Measurements from ENCODE around the gene GPR139. TPM values are rescaled to one million over a fixed set of nuclear protein-coding genes. Genes with fewer than 3 reads are reported as not detected.

The GPR139 gene
- polyA plus RNA-seq (ENCODE audit: insufficient read length in 3 of 3): not detected
- long read RNA-seq, donor 1: 0 reads
- long read RNA-seq, donor 2: 0 reads
- long read RNA-seq, donor 3: 0 reads
- long read RNA-seq, donor 4: 0 reads
- long read RNA-seq, donor 5: 0 reads
- long read RNA-seq, donor 6: 0 reads
- long read RNA-seq, donor 7: 0 reads
- long read RNA-seq, donor 8: 0 reads
- long read RNA-seq, donor 9: 0 reads
- long read RNA-seq, donor 10: 0 reads
- long read RNA-seq, donor 11: 0 reads
- long read RNA-seq, donor 12: 0 reads
- long read RNA-seq, donor 13: 0 reads
- long read RNA-seq, donor 14: 0 reads
- long read RNA-seq, donor 15: 0 reads
- long read RNA-seq, donor 16: 0 reads

GRCh38 chr16:20073203-20074098 is at the start of gene GPR139:
Gene GPR139 (minus strand): TSS chr16:20073890. CDS start chr16:20073616, 274 bp downstream.
- DNase-seq: no peak

GRCh38 chr16:20122011-20122410 is 48.3 kb upstream of the GPR139 start:
- no peak for DNase-seq

DNA sequence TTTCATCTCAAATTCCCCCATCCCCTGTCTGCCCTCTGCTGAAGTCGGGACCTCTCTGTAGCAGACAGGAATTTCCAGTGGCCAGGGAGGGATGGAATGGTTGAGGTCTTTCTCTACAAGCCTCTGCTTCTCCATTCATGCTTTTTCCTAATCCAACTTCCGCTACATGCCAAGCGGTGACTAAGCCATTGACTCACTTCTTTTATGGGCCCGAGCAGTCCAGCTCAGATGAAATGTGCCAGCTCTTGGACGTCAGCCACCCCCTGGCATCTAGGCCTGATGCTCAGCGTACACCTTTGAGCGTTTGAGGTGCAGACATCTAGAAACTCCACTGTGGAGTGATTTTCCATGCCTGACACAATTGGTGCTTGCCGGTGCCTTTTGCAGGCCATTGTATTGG is 40.7 kb upstream of the GPR139 start:
- DNase-seq: no peak

DNA sequence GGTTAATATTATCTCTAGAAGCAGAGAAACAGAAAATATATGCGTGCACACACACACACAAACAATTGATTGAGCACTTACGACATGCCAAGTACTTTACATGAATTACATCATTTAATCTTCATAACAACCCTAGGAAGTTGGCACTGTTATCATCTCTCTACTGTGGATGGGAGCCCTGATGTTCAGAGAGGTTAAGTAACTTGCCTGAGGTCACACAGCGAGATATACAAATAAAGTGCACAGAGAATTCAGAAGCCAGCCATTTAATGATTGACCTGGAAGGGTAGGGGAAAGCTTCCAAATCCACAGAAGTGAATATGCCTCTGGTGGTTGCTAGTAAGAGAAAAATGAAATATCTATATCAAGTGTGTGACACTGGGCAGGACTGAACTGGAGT is 37.5 kb upstream of the GPR139 start:
- DNase-seq: no peak

DNA sequence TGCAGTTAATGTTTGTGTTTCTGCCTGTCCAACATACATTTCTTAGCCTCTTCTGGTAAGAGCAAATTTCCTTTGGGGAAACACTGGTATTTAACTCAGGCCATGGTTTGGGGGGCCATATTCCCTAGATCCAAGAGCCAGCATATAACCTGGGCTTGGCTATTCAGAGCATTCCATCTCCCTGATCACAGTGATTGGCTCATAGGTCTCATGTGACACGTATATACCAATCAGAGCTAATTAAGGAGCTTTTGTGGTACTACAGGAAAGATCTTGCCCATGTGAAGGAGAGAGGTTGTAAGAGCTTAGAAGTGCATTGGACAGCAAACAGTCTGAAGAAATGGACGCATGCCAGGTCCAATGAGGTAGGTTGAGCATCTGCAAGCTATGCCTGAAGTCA is 33.4 kb upstream of the GPR139 start:
- no peak for DNase-seq

DNA sequence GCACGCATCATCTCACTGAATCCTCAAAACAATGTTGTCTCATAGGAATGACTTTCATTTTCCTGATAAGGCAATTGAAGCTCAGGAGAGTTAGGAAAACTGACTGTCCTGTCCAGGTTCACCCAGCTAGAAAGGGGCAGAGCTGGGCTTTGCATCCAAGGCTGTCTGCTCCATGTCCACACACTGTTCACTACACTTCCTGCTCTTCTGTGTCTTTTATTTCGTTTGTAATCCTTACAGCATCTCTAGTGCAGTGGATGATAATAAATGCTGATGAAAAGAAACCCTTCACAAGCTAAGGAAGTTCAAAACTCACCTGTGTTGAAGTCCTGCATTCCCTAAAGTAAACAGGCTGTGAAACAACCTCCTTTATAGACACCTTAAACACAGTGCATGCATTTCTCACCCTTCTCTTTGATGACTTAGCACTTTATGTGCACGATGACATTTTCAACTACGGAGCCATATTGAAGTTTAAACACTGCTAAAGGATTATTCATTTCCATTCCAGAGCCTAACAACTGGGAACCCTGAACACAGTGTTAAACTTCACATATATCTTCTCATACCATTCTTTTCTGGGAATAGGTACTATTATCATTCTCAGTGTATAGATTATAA is 31.0 kb upstream of the GPR139 start:
- DNase-seq: no peak

GRCh38 chr16:20102521-20102920 is 28.8 kb upstream of the GPR139 start:
- DNase-seq: no peak

- no peak for DNase-seq
Observed at GRCh38 chr16:20102021-20102420, 28.3 kb upstream of the GPR139 start.

GRCh38 chr16:20099375-20099774 is 25.7 kb upstream of the GPR139 start:
- no peak for DNase-seq

- no peak for DNase-seq
Observed at GRCh38 chr16:20094157-20094556, 20.5 kb upstream of the GPR139 start.

GRCh38 chr16:20089246-20089965 is 15.7 kb upstream of the GPR139 start:
- no peak for DNase-seq

DNA sequence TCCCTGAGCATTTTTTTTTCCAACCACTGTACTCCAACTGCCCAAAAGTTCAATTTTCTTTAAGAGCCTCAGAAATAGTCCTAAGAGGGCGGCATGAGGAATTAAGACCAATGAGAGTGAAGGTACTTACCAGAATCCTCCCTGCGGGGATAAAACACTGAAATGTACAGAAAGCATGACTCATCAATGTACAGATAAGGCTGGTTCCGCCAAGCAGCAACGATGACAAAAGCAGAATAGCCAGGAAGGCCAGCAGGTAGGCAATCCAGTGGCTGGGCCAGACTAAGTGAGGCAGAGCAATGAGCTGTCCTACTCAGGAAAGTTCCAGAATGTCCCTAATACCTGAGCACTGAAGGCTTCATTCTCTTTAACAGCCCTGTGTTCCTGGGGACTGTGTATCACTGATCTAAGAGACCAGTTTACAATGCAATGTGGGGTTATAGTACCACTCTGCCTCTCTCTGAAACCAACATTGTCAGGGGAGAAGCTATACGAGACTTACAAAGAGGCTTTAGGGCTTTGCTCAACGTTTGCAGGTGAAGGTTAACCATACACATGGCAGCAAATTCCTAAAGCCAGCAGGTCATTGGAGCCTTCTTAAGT is 11.0 kb upstream of the GPR139 start:
- no peak for DNase-seq

DNA sequence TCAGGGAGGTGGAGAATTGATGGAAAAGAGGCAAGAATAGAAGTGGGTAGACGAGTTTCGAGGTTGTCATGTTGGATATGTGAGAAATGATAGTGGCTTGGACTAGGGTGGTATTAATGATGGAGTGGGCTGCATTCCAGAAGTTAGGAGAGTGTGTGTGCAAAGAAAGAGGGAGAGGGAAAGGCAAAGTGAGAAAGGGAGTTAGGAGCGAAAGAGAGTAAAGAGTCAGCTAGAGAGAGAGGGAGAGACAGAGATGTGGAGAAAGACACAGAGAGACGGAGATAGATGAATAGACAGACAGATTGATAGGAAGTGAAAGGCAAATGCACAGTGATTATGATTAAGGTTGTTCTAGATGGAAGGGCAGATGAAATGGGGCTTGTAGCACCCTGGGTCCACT is 5.4 kb upstream of the GPR139 start:
- no peak for DNase-seq

- no peak for DNase-seq
Observed at GRCh38 chr16:20075243-20075642, 1.6 kb upstream of the GPR139 start.

DNA sequence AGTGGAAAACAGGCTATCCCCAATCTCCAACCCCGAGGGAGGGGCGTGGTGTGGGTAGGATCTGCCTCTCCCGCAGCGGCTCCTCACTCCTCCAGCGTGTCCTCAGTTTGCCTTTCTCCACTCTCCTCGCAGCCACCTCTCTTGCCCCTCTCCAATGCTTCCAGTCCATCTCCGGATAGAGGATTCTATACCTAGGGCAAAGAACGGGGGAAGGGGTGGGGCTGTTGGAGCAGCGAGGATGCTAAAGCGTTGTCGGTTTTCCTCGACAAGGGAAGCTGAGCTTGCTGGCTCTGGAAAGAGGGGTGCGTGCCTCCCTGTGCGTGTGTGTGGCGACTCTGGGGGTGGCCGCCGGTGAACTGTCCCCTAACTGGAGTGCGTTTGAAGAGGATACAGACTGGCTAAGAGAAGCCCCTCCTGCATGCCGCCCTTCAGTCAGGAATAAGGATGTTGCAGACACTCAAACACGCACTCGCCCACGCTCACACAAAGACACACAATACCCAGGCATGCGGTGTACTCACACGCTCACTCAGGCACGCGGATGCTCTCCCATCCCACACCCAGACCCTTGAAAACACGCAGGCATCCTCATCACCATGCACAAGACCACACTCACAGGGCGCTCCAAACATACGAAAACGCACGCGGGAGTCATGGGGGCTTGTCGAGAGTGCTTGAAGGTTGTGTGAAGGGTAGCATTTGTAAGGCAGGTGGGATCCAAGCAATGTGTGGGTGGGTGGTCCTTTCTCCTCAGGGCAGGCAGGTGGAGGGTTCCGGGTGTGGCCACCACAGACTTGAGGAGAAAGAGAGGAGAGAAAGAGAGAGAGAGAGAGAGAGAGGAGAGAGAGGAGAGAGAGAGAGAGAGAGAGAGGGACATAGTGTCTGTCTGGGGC is 655 bp upstream of the GPR139 start:
- no peak for DNase-seq

DNA sequence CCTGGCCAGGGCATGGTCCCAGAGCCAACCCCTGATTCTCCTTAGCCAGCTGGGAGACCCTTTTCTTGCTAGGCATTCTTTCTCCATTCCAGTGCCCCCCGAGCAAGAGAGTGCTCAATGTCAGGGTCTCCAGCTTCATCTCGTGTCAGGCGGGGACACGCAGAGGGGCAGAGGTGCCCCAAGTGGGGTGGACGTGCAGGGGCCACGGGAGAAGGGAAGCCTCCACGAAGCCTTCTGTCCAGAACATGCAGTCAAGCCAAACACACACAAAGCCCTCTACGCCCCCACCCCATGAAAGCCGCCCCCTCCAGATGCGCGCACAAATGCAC is 852 bp downstream of the GPR139 start:
- no peak for DNase-seq

DNA sequence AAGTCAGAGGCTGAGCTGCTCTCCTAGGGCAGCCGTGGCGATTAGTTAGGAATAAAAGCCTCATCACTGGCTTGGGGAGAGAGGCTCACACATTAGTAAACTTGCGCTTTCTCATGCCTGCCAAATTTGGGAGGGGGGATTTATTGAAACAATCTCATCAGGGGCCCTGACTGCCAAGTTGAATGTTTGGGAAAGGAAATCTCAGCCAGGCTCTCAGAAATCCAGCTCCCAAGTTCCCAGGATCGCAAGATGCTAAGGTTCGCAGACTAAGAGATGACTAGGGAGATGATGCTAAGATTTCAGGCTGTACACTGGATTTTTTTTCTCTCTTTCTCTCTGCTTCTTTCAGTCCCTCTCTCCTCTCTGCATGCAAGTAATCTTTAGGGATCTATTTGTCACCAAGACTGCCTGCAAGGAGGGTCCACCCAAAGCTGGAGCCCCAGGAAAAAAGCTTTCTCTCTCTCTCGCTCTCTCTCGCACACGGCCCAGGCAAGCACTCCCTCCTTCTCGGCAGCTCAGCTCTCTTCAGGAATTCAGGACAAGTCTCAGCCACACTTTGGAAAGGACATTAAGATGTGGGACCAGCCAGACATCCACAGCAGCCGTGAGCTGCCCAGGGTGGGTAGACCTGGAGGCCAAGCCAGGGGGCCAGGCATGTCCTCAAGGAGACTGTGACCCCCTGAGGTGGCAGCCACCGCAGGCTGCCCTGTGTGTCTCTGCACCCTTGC is 1.4 kb downstream of the GPR139 start:
- DNase-seq: no peak

DNA sequence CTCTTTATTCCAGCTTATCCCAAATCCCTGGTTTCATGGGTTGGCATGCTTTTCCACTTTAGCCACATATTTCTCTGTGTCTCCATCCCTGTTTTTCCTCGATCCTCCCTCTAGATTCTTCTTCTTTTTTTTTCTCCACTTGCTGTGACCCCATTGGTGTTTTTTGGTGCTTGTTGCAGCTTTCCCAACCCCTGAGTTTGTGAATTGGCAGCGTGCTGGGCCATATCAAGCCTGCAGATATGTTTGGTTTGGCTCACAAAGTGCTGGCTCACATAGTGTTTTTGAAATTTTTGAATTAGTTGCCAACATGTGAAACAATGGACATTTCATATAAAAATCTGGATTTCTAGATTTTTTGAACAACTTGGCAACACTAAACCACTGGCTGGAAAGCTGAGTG is 8.8 kb downstream of the GPR139 start:
- DNase-seq: no peak

DNA sequence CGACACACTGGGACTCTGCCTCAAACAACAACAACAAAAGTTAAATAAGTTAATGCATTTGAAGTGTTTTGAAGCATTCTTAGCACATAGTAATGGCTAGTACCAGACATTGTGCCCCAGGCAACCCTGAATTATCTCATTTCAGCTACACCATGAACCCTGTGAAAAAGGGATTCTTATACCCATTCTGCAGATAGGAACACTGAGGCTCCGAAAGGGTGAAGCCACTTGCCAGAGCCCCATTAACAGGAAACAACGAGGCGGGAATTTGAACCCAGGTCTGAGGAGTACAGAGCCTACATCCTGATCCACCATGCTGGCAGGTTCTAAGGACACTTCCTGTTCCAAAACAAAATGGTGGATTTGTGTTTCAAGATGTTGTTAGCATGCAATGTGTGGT is 9.2 kb downstream of the GPR139 start:
- no peak for DNase-seq

GRCh38 chr16:20061132-20061531 is 12.6 kb downstream of the GPR139 start:
- no peak for DNase-seq
